A673 (cell line): ENCODE results near the gene PHLDA3. TPM values are rescaled to one million over a fixed set of nuclear protein-coding genes. Genes with fewer than 3 reads are reported as not detected.

Experiments
- BruUV-seq: library from RNA; stranded (reverse); fragments of 400-500 nt; replicated peaks from 2 replicates; lab custom pipeline; 2021; lab: Mats Ljungman, UMichigan
- CTCF ChIA-PET: fragments of 300-600 bp; sonication (Branson Sonifier 250); formaldehyde crosslinking; loops from one replicate; lab custom pipeline; 2022; ENCODE audit warnings: antibody characterized with exemption; lab: Charles Lee
- POLR2A ChIA-PET: fragments of 300-600 bp; sonication (Branson Sonifier 250); formaldehyde crosslinking; loops from one replicate; lab custom pipeline; 2022; ENCODE audit warnings: antibody characterized with exemption; ENCODE audit not compliant: low non-redundant PET; lab: Charles Lee
- DNase-seq: peaks from one replicate; pipeline ENCODE4 v3.0.0-alpha.2; 2015; ENCODE audit warnings: low spot score
- H3K27ac ChIP-seq: fragments of 200-600 bp; sonication (generic); 2 replicates; pipeline ENCODE4 v1.5.1; 2016; ENCODE audit warnings: mixed run types, low read depth, mild to moderate bottlenecking, mixed read lengths, antibody characterized with exemption, low read length; ENCODE audit not compliant: poor library complexity, severe bottlenecking
- H3K27me3 ChIP-seq: fragments of 200-600 bp; sonication (generic); replicated peaks from 2 replicates; pipeline ENCODE4 v1.6.1; 2017; ENCODE audit warnings: mixed run types, low read depth, mild to moderate bottlenecking, mixed read lengths, antibody characterized with exemption, low read length; ENCODE audit not compliant: insufficient read depth, poor library complexity
- H3K36me3 ChIP-seq: fragments of 200-600 bp; sonication (generic); 2 replicates; pipeline ENCODE4 v1.6.1; 2016; ENCODE audit warnings: mixed run types, mild to moderate bottlenecking, mixed read lengths, antibody characterized with exemption, low read length; ENCODE audit not compliant: insufficient read depth, poor library complexity, severe bottlenecking
- H3K4me1 ChIP-seq: fragments of 200-600 bp; sonication (generic); 2 replicates; pipeline ENCODE4 v1.6.1; 2017; ENCODE audit warnings: mixed run types, mild to moderate bottlenecking, mixed read lengths, antibody characterized with exemption, low read length; ENCODE audit not compliant: insufficient read depth, poor library complexity, severe bottlenecking
- H3K4me3 ChIP-seq: fragments of 200-600 bp; sonication (generic); 2 replicates; pipeline ENCODE4 v1.5.1; 2016; ENCODE audit warnings: low read depth, mixed run types, mild to moderate bottlenecking, mixed read lengths, low read length; ENCODE audit not compliant: poor library complexity, severe bottlenecking
- H3K9me3 ChIP-seq: fragments of 200-600 bp; sonication (generic); 2 replicates; pipeline ENCODE4 v1.6.1; 2016; ENCODE audit warnings: mixed run types, low read depth, mild to moderate bottlenecking, mixed read lengths, antibody characterized with exemption, low read length; ENCODE audit not compliant: poor library complexity, severe bottlenecking
- EZH2 ChIP-seq: fragments of 200-600 bp; sonication (generic); IDR thresholded peaks from 2 replicates; pipeline ENCODE4 v1.6.1; 2017; ENCODE audit warnings: borderline replicate concordance, low read depth, mild to moderate bottlenecking, mixed read lengths, antibody characterized with exemption, low read length; ENCODE audit not compliant: poor library complexity, severe bottlenecking
- intact Hi-C: fragments of 100-400 bp; cut with micrococcal nuclease; formaldehyde crosslinking; loops from one replicate; pipeline ENCODE4 v1.10.0; 2022; ENCODE audit not compliant: unreplicated experiment
- total RNA-seq: library from RNA; stranded (reverse); gene quantifications from 2 replicates; pipeline ENCODE4 v1.2.3, GENCODE V29; 2021
- TF ChIP-seq, protein P1 (sequence below): fragments of 300-800, 200-600 bp; sonication (generic); conservative IDR thresholded peaks from 2 replicates; pipeline ENCODE4 v1.5.1; 2017; ENCODE audit warnings: low read depth, mild to moderate bottlenecking, antibody characterized with exemption, low read length, moderate library complexity, mixed read lengths

Gene PHLDA3
- total RNA-seq, 1 experiment from 2014 or later = 24.1 TPM

DNA sequence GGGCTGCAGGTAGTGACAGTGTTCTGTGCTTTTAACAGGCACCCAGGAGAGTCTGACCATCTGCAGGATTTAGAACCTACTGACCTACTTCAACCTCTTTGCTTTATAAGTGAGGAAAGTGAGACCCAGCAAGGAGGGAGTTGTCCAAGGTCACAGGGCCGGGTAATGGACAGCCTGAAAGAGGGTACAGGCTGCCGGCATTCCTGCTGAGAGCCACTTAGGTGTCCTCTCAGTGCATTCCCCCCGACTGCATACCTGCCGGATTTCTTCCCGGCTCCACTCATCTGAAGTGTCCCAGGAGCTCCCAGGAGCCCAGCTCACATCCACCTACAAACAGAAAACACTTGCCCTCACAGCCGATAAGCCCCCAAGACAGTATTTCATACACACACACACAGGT lies 13.9 kb downstream of the PHLDA3 start:
- CTCF ChIA-PET = interaction anchor here (0.6 to 1.4 kb wide), 2 partner anchors 10 to 19 kb away, joined by 3 to 5 read pairs; no protein-coding TSS in a partner anchor

DNA sequence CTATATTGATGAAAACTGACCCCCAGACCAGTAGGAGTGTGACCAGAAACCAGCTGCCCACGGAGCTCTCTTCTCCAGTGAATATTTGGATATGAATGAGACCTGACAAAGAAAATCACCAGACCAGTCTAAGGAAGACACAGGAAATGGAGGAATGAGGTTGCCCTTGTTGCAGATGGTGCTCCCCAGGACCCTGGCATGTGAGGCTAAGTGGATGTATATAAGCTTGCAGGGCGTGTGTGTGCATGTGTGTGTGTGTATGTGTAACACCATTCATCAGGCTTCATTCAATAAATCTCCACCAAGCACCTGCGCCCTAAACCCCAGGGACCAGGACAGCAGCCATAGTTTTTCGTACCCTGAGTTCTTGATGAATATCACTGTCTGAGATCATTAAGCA lies 14.4 kb downstream of the PHLDA3 start:
- Histone ChIP-seq H3K9me3 (no peaks in the 10 kb centered on the region), H3K36me3 (no peaks in the 10 kb centered on the region), H3K27ac (no peak overlapping the region), H3K4me3 (no peak overlapping the region), H3K27me3 (no peaks in the 10 kb centered on the region), H3K4me1 (peaks cover 61% of the 10 kb centered on the region)
- no TSS peak for BruUV-seq
- ChIA-PET CTCF (interaction anchor here (0.6 kb wide), 1 partner anchor 9 kb away, joined by 3 read pairs; no protein-coding TSS in a partner anchor), POLR2A (no interaction called here)
- intact Hi-C loops = no loop called here
- TF ChIP-seq, protein P1, sequence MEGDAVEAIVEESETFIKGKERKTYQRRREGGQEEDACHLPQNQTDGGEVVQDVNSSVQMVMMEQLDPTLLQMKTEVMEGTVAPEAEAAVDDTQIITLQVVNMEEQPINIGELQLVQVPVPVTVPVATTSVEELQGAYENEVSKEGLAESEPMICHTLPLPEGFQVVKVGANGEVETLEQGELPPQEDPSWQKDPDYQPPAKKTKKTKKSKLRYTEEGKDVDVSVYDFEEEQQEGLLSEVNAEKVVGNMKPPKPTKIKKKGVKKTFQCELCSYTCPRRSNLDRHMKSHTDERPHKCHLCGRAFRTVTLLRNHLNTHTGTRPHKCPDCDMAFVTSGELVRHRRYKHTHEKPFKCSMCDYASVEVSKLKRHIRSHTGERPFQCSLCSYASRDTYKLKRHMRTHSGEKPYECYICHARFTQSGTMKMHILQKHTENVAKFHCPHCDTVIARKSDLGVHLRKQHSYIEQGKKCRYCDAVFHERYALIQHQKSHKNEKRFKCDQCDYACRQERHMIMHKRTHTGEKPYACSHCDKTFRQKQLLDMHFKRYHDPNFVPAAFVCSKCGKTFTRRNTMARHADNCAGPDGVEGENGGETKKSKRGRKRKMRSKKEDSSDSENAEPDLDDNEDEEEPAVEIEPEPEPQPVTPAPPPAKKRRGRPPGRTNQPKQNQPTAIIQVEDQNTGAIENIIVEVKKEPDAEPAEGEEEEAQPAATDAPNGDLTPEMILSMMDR = no peak
- no peak for TF ChIP-seq EZH2
- DNase-seq = no peak

More for the DNA sequence above, 13.9 kb downstream of the PHLDA3 start:
- no peak overlapping the region for H3K4me3 ChIP-seq
- no peak for DNase-seq
- POLR2A ChIA-PET = no interaction called here
- TF ChIP-seq, protein P1 = no peak
- no peak for TF ChIP-seq EZH2
- H3K4me1 ChIP-seq = peaks cover 56% of the 10 kb centered on the region
- BruUV-seq = no TSS peak
- intact Hi-C loops = no loop called here
- H3K9me3 ChIP-seq = no peaks in the 10 kb centered on the region
- no peaks in the 10 kb centered on the region for H3K36me3 ChIP-seq
- H3K27me3 ChIP-seq = no peaks in the 10 kb centered on the region
- H3K27ac ChIP-seq = no peak overlapping the region

DNA sequence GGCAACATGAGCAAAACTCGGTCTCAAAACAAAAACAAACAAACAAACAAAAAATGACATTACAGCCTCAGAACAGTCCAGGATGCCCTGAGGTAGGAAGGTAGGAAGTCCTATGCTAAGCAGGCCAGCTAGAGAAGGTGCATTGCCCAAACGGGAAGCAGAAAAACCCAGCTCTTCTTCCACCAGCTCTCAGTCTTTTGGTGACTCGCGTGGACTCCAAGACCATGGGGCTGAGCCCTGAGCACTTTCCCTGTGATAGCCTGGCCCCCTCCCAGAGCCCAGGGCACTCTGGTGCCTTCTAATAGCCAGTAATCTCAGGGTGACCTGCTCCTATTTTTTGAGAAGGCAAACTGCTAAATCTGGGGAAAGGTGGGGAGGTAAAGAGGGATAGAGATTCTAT lies 16.1 kb downstream of the PHLDA3 start:
- no peaks in the 10 kb centered on the region for H3K9me3 ChIP-seq
- no peak for DNase-seq
- TF ChIP-seq, protein P1 = no peak
- TF ChIP-seq EZH2 = no peak
- POLR2A ChIA-PET = no interaction called here
- H3K4me1 ChIP-seq = peaks cover 61% of the 10 kb centered on the region
- H3K4me3 ChIP-seq = no peak overlapping the region
- no TSS peak for BruUV-seq
- CTCF ChIA-PET = no interaction called here
- no peak overlapping the region for H3K27ac ChIP-seq
- intact Hi-C loops = no loop called here
- H3K27me3 ChIP-seq = no peaks in the 10 kb centered on the region
- no peaks in the 10 kb centered on the region for H3K36me3 ChIP-seq
